Prostate gland (tissue), 2 donors: ENCODE results near the gene GABRD. TPM values are rescaled to one million over a fixed set of nuclear protein-coding genes. Genes with fewer than 3 reads are reported as not detected.

ENCODE experiments used
- DNase-seq: peaks from one replicate; pipeline ENCODE4 v3.0.0-alpha.2; 2019; ENCODE audit warnings: low spot score
- H3K27ac ChIP-seq, 2 donors: fragments of 200-600 bp; sonication (generic); 2 replicates each; pipeline ENCODE4 v1.5.1; 2017 to 2019
- H3K27me3 ChIP-seq: fragments of 200-600 bp; sonication (generic); replicated peaks from 2 replicates; pipeline ENCODE4 v1.5.1; 2019; ENCODE audit not compliant: insufficient read depth
- H3K36me3 ChIP-seq, 2 donors: fragments of 200-600 bp; sonication (generic); 1 replicate in 1 of 2; 2 replicates in 1 of 2; pipeline versions ENCODE4 v1.5.1 to v1.8.1; 2017 to 2019
- H3K4me1 ChIP-seq: fragments of 200-600 bp; sonication (generic); replicated peaks from 2 replicates; pipeline ENCODE4 v1.5.1; 2019
- H3K4me3 ChIP-seq, 2 donors: fragments of 200-600 bp; sonication (generic); 2 replicates each; pipeline ENCODE4 v1.5.1; 2017 to 2019
- H3K9me3 ChIP-seq: fragments of 200-600 bp; sonication (generic); 2 replicates; pipeline ENCODE4 v1.5.1; 2017
- CTCF ChIP-seq, 4 experiments: fragments of 200-600 bp in 2 of 4; fragments of 450-650 bp in 2 of 4; sonication (generic) in 2 of 4; IDR thresholded peaks; 1 replicate in 3 of 4; 2 replicates in 1 of 4; pipeline ENCODE4 v1.5.1; 2016 to 2019; ENCODE audit warnings: antibody characterized with exemption in 4 of 4, mild to moderate bottlenecking in 2 of 4, moderate library complexity in 2 of 4
- POLR2A ChIP-seq: fragments of 450-650 bp; IDR thresholded peaks from one replicate; pipeline ENCODE4 v1.6.1; 2016; ENCODE audit warnings: antibody characterized with exemption, mild to moderate bottlenecking
- POLR2AphosphoS5 ChIP-seq: sonication (generic); formaldehyde crosslinking; IDR thresholded peaks from one replicate; pipeline ENCODE4 v1.6.1; 2017; ENCODE audit warnings: antibody characterized with exemption
- WGBS: methylation state at CpG from one replicate; pipeline ENCODE4 v1.1.5; 2018; 5-methylcytosine and 5-hydroxymethylcytosine counted together
- intact Hi-C: fragments of 100-400 bp; cut with DNase I; formaldehyde crosslinking; loops from one replicate; pipeline ENCODE4 v1.14.2; 2022
- total RNA-seq, 2 donors: library from RNA; depleted of rRNA; stranded (reverse); fragments of >200 nt; gene quantifications; one replicate each; pipeline ENCODE4 v1.1.0, GENCODE V29; 2016

GABRD gene
- total RNA-seq, 2 donors from 2014 or later: 0.32 to 7.6 TPM

- intact Hi-C loops: no loop called here
- Histone ChIP-seq H3K4me3 (no peak overlapping the region), H3K4me1 (no peaks in the 10 kb centered on the region), H3K36me3 (no peaks in the 10 kb centered on the region), H3K27me3 (peaks cover 23% of the 10 kb centered on the region), H3K9me3 (no peaks in the 10 kb centered on the region), H3K27ac (no peak overlapping the region)
- WGBS: 85% methylated on average over 8 of the region's 18 CpGs
- DNase-seq: no peak
- TF ChIP-seq CTCF (IDR thresholded peaks at IDR 0.05) (no peak), POLR2A (no peak), POLR2AphosphoS5 (no peak)
These were observed 5.7 kb downstream of the GABRD start for GRCh38 chr1:2024887-2025286.

- Histone ChIP-seq H3K27ac (no peak overlapping the region), H3K27me3 (peaks cover 17% of the 10 kb centered on the region), H3K4me1 (no peaks in the 10 kb centered on the region), H3K4me3 (no peak overlapping the region), H3K36me3 (no peaks in the 10 kb centered on the region), H3K9me3 (no peaks in the 10 kb centered on the region)
- TF ChIP-seq POLR2AphosphoS5: no peak
- TF ChIP-seq POLR2A: no peak
- no peak for TF ChIP-seq CTCF (IDR thresholded peaks at IDR 0.05)
- intact Hi-C loops: no loop called here
- 51% methylated on average over 39 of the region's 39 CpGs for WGBS
- DNase-seq: no peak
These were observed 6.4 kb downstream of the GABRD start for GRCh38 chr1:2025491-2025981.

- H3K27me3 ChIP-seq: peaks cover 6% of the 10 kb centered on the region
- H3K9me3 ChIP-seq: no peaks in the 10 kb centered on the region
- no peak overlapping the region for H3K27ac ChIP-seq
These were observed 8.9 kb downstream of the GABRD start for GRCh38 chr1:2027961-2028583.

GRCh38 chr1:2028870-2029560 is 9.9 kb downstream of the GABRD start:
- intact Hi-C loops: no loop called here
- DNase-seq: no peak
- H3K4me1 ChIP-seq: no peaks in the 10 kb centered on the region
- H3K27me3 ChIP-seq: peaks cover 5% of the 10 kb centered on the region
- no peaks in the 10 kb centered on the region for H3K36me3 ChIP-seq
- TF ChIP-seq CTCF (IDR thresholded peaks at IDR 0.05) (no peak), POLR2A (no peak), POLR2AphosphoS5 (no peak)
- H3K9me3 ChIP-seq: no peaks in the 10 kb centered on the region
- WGBS: 79% methylated on average over 25 of the region's 26 CpGs
- no peak overlapping the region for H3K27ac ChIP-seq
- H3K4me3 ChIP-seq: no peak overlapping the region

More at GRCh38 chr1:2027961-2028583, 8.9 kb downstream of the GABRD start:
- TF ChIP-seq POLR2AphosphoS5 (no peak), CTCF (IDR thresholded peaks at IDR 0.05) (no peak), POLR2A (no peak)
- Histone ChIP-seq H3K4me1 (no peaks in the 10 kb centered on the region), H3K36me3 (no peaks in the 10 kb centered on the region), H3K4me3 (no peak overlapping the region)
- DNase-seq: no peak
- intact Hi-C loops: no loop called here
- WGBS: 87% methylated on average over 46 of the region's 46 CpGs

- DNase-seq: no peak
- 91% methylated on average over 14 of the region's 15 CpGs for WGBS
- H3K4me1 ChIP-seq: no peaks in the 10 kb centered on the region
- no peaks in the 10 kb centered on the region for H3K36me3 ChIP-seq
- H3K9me3 ChIP-seq: no peaks in the 10 kb centered on the region
- intact Hi-C loops: no loop called here
- H3K27me3 ChIP-seq: peaks cover 2% of the 10 kb centered on the region
- H3K27ac ChIP-seq: no peak overlapping the region
- no peak for TF ChIP-seq POLR2A
- TF ChIP-seq POLR2AphosphoS5: no peak
- TF ChIP-seq CTCF (IDR thresholded peaks at IDR 0.05): no peak
- no peak overlapping the region for H3K4me3 ChIP-seq
These were observed 10.4 kb downstream of the GABRD start for GRCh38 chr1:2029561-2029960.
